Cardiac muscle cell (in vitro differentiated cells and primary cell): ENCODE results near the gene NEK2. TPM values are rescaled to one million over a fixed set of nuclear protein-coding genes. Genes with fewer than 3 reads are reported as not detected.
A peak's percentile ranks its signal among the peaks of the same experiment; 100 is the strongest.

ENCODE experiments used
- DNase-seq, 2 donors: peaks; one replicate each; pipeline versions ENCODE4 v3.0.0 to v3.0.0-alpha.2; 2010 to 2017; ENCODE audit warnings: low read depth in 1 of 2, low spot score in 1 of 2
- H3K27ac ChIP-seq: fragments of 200-600 bp; sonication (generic); 2 replicates; pipeline ENCODE4 v1.5.1; 2016
- H3K27me3 ChIP-seq: fragments of 200-600 bp; sonication (generic); 2 replicates; pipeline ENCODE4 v1.6.0; 2016; ENCODE audit warnings: control low read depth
- H3K36me3 ChIP-seq: fragments of 200-600 bp; sonication (generic); 2 replicates; pipeline ENCODE4 v1.5.1; 2016; ENCODE audit warnings: control low read depth
- H3K4me1 ChIP-seq: fragments of 200-600 bp; sonication (generic); 2 replicates; pipeline ENCODE4 v1.8.1; 2017; ENCODE audit warnings: low read depth, mild to moderate bottlenecking, mixed run types
- H3K4me3 ChIP-seq: fragments of 200-600 bp; sonication (generic); 2 replicates; pipeline ENCODE4 v1.5.1; 2016; ENCODE audit warnings: mild to moderate bottlenecking
- H3K9me3 ChIP-seq: fragments of 200-600 bp; sonication (generic); 2 replicates; pipeline ENCODE4 v1.5.1; 2017; ENCODE audit warnings: low read depth, mild to moderate bottlenecking, control low read depth
- CTCF ChIP-seq: IDR thresholded peaks from 2 replicates; pipeline ENCODE4 v1.5.1; 2012; ENCODE audit warnings: low read depth, mild to moderate bottlenecking, low read length
- polyA plus RNA-seq: library from polyadenylated mRNA; unstranded; fragments of >200 nt; fragmentation: Nextera tagmentation; extraction: Ambion mirVana; gene quantifications from 2 replicates; pipeline ENCODE4 v1.2.1, GENCODE V29; 2016
- total RNA-seq: library from RNA; depleted of rRNA; stranded (reverse); fragments of >200 nt; gene quantifications from 2 replicates; pipeline ENCODE4 v1.2.3, GENCODE V29; 2016

Gene NEK2
- total and polyA plus RNA-seq, 2 experiments from 2014 or later = 6.7 to 51.2 TPM

DNA sequence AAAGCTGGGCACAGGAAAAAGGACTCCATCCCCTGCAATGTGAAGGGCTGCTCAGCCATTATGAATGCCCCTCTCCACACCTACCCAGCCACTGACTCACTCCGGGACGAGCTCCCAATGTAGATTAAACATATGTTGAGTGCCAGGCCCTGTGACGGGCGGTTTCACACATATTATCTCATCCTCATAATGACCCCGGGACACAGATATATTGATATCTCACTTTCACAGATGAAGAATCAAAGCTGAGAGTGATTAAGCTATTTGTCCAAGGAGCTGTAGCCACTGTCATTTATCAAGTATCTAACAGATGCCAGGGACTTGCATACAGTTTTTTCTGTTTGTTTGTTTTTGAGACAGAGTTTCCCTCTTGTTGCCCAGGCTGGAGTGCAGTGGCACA, 61.5 kb downstream of the NEK2 start:
- Histone ChIP-seq H3K4me1 (peaks cover 13% of the 10 kb centered on the region), H3K9me3 (no peaks in the 10 kb centered on the region), H3K27ac (peak overlapping the region; percentile 79), H3K36me3 (no peaks in the 10 kb centered on the region), H3K27me3 (no peaks in the 10 kb centered on the region), H3K4me3 (no peak overlapping the region)
- no peak for TF ChIP-seq CTCF
- DNase-seq = no peak

DNA sequence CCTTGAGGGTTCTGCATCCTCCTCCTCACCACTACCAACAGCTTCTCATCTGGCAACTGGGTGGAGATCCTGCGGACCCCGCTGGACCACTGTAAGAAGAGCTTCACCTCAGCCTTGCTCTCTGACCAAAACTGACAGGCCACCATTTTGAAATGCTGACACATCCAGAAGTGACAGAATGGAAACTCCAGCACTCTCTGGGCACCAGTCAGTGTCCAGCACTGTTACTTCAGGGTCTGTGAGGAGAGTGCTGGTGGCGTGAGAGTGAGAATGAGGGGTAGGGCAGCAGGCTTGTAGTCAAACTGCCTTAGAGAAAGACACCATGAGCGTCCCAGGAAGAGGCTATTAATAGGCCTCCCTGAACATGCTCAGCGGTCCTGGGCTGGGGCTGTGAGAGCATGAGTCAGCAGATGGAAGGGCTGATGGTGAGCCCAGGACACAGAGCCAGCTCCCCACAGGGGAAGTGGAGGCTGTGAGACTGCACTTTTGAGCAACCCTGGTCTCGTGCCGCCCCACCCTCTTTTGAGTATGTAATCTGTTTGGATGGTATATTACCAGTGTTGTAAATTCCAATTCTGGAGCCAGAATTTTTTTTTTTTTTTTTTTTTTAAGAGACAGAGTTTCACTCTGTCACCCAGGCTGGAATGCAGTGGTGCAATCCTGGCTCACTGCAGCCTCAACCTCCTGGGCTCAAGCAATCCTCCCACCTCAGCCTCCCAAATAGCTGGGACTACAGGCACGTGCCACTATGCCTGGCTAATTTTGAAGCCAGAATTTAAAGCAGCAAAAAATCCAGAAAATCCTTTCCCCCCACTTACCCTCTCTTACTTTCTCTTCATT, 62.1 kb downstream of the NEK2 start:
- peak; percentile 77 to 97 for DNase-seq
- H3K27ac ChIP-seq = peak overlapping the region; percentile 79
- no peak for TF ChIP-seq CTCF
- no peaks in the 10 kb centered on the region for H3K27me3 ChIP-seq
- no peaks in the 10 kb centered on the region for H3K36me3 ChIP-seq
- H3K4me1 ChIP-seq = peaks cover 13% of the 10 kb centered on the region
- no peak overlapping the region for H3K4me3 ChIP-seq
- no peaks in the 10 kb centered on the region for H3K9me3 ChIP-seq

- peak overlapping the region; percentile 79 for H3K27ac ChIP-seq
These were observed 62.7 kb downstream of the NEK2 start for GRCh38 chr1:211612786-211613107.

More at GRCh38 chr1:211612786-211613107, 62.7 kb downstream of the NEK2 start:
- DNase-seq = no peak
- Histone ChIP-seq H3K4me1 (peaks cover 13% of the 10 kb centered on the region), H3K9me3 (no peaks in the 10 kb centered on the region), H3K4me3 (no peak overlapping the region), H3K36me3 (no peaks in the 10 kb centered on the region), H3K27me3 (no peaks in the 10 kb centered on the region)
- TF ChIP-seq CTCF = no peak

Other genes starting within 250 kb of the NEK2 start
- 0.46 TPM in 1 of 2 replicates, not detected in the other for gene RD3, start 183.5 kb downstream of the NEK2 start, total RNA-seq
- gene RD3, start 183.5 kb downstream of the NEK2 start, polyA plus RNA-seq = 0.49 and 0.99 TPM in 2 replicates
- 8.1 and 10.8 TPM in 2 replicates for gene SLC30A1, start 96.5 kb downstream of the NEK2 start, total RNA-seq
- gene SLC30A1, start 96.5 kb downstream of the NEK2 start, polyA plus RNA-seq = 6.8 and 7.1 TPM in 2 replicates
- gene LPGAT1, start 155.1 kb upstream of the NEK2 start, total RNA-seq = 22.9 and 53.0 TPM in 2 replicates
- gene LPGAT1, start 155.1 kb upstream of the NEK2 start, polyA plus RNA-seq = 18.3 and 18.5 TPM in 2 replicates